Measurements from ENCODE around the gene CISD2. TPM values are rescaled to one million over a fixed set of nuclear protein-coding genes. Genes with fewer than 3 reads are reported as not detected.
"Not testable (repeated sequence)": the region's sequence is repeated elsewhere in the genome, so short reads cannot be mapped to it uniquely, and the experiment has no call there.

The CISD2 gene
- 27.2 TPM for total RNA-seq (ENCODE audit: unreplicated experiment)
- long read RNA-seq, full-length matches to known transcripts: 31 of 33 reads
- long read RNA-seq, partial matches to known transcripts: 0 of 33 reads
- long read RNA-seq, other reads (novel, unspliced or antisense): 2 of 33 reads

- H3K27ac Mint-ChIP-seq (ENCODE audit: unreplicated experiment): peak within 1 kb of the TSS; percentile 96
- TF ChIP-seq CTCF (IDR thresholded peaks at IDR 0.05; ENCODE audit: unreplicated experiment): no peak
- H3K4me3 Mint-ChIP-seq (ENCODE audit: unreplicated experiment): peak within 1 kb of the TSS; percentile 98
- H3K36me3 Mint-ChIP-seq (ENCODE audit: low read depth, unreplicated experiment): peaks cover 12% of the 10 kb centered on the region
- peak; percentile 94 for DNase-seq (ENCODE audit: low spot score)
- peaks cover 2% of the 10 kb centered on the region for H3K27me3 Mint-ChIP-seq (ENCODE audit: unreplicated experiment)
- peaks cover 20% of the 10 kb centered on the region for H3K4me1 Mint-ChIP-seq (ENCODE audit: unreplicated experiment)
- H3K9me3 Mint-ChIP-seq (ENCODE audit: unreplicated experiment): no peaks in the 10 kb centered on the region
Observed at GRCh38 chr4:102868781-102869568, at the start of gene CISD2. TSS of gene CISD2 (plus strand) at chr4:102868992. CDS start at chr4:102869085, 93 bp downstream.

DNA sequence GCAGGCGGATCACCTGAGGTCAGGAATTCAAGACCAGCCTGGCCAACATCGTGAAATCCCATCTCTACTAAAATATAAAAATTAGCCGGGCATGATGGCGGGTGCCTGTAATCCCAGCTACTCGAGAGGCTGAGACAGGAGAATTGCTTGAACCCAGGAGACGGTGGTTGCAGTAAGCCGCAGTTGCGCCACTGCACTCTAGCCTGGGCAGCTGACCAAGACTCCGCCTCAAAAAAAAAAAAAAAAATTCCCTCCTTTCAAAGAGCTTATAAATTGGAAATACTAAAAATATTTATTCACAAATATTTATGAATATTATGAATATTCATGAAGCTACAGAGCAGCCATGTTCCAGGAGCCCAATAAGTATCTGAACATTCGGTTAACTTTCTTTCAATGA is 49.7 kb upstream of the CISD2 start:
- peak overlapping the region; percentile 23 for H3K4me3 Mint-ChIP-seq (ENCODE audit: unreplicated experiment)
- H3K27ac Mint-ChIP-seq (ENCODE audit: unreplicated experiment); H3K9me3 Mint-ChIP-seq (ENCODE audit: unreplicated experiment); DNase-seq (ENCODE audit: low spot score); H3K27me3 Mint-ChIP-seq (ENCODE audit: unreplicated experiment): not testable (repeated sequence)
- peaks cover 59% of the 10 kb centered on the region for H3K4me1 Mint-ChIP-seq (ENCODE audit: unreplicated experiment)
- peaks cover 13% of the 10 kb centered on the region for H3K36me3 Mint-ChIP-seq (ENCODE audit: low read depth, unreplicated experiment)

GRCh38 chr4:102819588-102820365 is 49.0 kb upstream of the CISD2 start:
- H3K36me3 Mint-ChIP-seq (ENCODE audit: low read depth, unreplicated experiment): peaks cover 13% of the 10 kb centered on the region
- H3K27me3 Mint-ChIP-seq (ENCODE audit: unreplicated experiment): no peaks in the 10 kb centered on the region
- TF ChIP-seq CTCF (IDR thresholded peaks at IDR 0.05; ENCODE audit: unreplicated experiment): no peak
- H3K4me3 Mint-ChIP-seq (ENCODE audit: unreplicated experiment): peak overlapping the region; percentile 21
- no peak for DNase-seq (ENCODE audit: low spot score)
- peaks cover 57% of the 10 kb centered on the region for H3K4me1 Mint-ChIP-seq (ENCODE audit: unreplicated experiment)
- H3K27ac Mint-ChIP-seq (ENCODE audit: unreplicated experiment): peak overlapping the region; percentile 4
- H3K9me3 Mint-ChIP-seq (ENCODE audit: unreplicated experiment): no peaks in the 10 kb centered on the region

DNA sequence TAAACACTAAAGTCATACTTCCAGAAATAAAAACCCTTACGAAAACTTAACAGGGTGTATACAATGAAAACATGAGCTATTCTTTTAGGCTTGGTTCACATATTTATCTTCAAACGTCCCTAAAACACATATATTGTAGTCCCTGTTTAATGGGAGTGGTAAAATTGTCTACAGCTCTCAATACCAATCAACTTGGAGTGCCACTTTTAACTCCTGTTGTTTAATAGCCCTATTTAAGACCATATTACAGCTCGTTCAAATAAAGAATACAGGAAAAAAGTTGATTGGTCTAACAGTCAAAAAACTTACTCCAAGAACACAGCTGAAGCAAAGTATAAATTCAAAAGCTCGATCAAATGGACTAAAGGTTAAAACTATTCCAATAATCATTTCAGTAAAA is 45.3 kb upstream of the CISD2 start:
- Mint-ChIP-seq H3K36me3 (ENCODE audit: low read depth, unreplicated experiment) (peaks cover 12% of the 10 kb centered on the region), H3K4me1 (ENCODE audit: unreplicated experiment) (peaks cover 45% of the 10 kb centered on the region), H3K27me3 (ENCODE audit: unreplicated experiment) (peaks cover 9% of the 10 kb centered on the region), H3K9me3 (ENCODE audit: unreplicated experiment) (no peaks in the 10 kb centered on the region), H3K4me3 (ENCODE audit: unreplicated experiment) (no peak overlapping the region), H3K27ac (ENCODE audit: unreplicated experiment) (no peak overlapping the region)
- TF ChIP-seq CTCF (IDR thresholded peaks at IDR 0.05; ENCODE audit: unreplicated experiment): no peak
- no peak for DNase-seq (ENCODE audit: low spot score)

GRCh38 chr4:102823897-102824296 is 44.9 kb upstream of the CISD2 start:
- Mint-ChIP-seq H3K27ac (ENCODE audit: unreplicated experiment) (no peak overlapping the region), H3K9me3 (ENCODE audit: unreplicated experiment) (no peaks in the 10 kb centered on the region), H3K4me3 (ENCODE audit: unreplicated experiment) (no peak overlapping the region), H3K36me3 (ENCODE audit: low read depth, unreplicated experiment) (peaks cover 16% of the 10 kb centered on the region), H3K27me3 (ENCODE audit: unreplicated experiment) (peaks cover 12% of the 10 kb centered on the region), H3K4me1 (ENCODE audit: unreplicated experiment) (peaks cover 43% of the 10 kb centered on the region)
- no peak for DNase-seq (ENCODE audit: low spot score)
- TF ChIP-seq CTCF (IDR thresholded peaks at IDR 0.05; ENCODE audit: unreplicated experiment): no peak

Data from endothelial cell (in vitro differentiated cells).